Skeletal muscle tissue (tissue), 4 donors: Measurements from ENCODE around the gene NLGN3. TPM values are rescaled to one million over a fixed set of nuclear protein-coding genes. Genes with fewer than 3 reads are reported as not detected.
A peak's percentile ranks its signal among the peaks of the same experiment; 100 is the strongest.
"Not testable (repeated sequence)": the region's sequence is repeated elsewhere in the genome, so short reads cannot be mapped to it uniquely, and the experiment has no call there.

Experiments
- H3K27ac ChIP-seq: one replicate; pipeline ENCODE4 v1.7.0; 2013; ENCODE audit warnings: mild to moderate bottlenecking, low read depth, low read length, inconsistent platforms
- H3K27me3 ChIP-seq, 3 donors: one replicate each; pipeline ENCODE4 v1.7.0; 2013; ENCODE audit warnings: low read length in 3 of 3; ENCODE audit not compliant: control insufficient read depth in 3 of 3, insufficient read depth in 3 of 3
- H3K36me3 ChIP-seq, 3 donors: one replicate each; pipeline ENCODE4 v1.7.0; 2013; ENCODE audit warnings: low read length in 3 of 3; ENCODE audit not compliant: control insufficient read depth in 3 of 3, insufficient read depth in 3 of 3
- H3K4me1 ChIP-seq, 3 donors: one replicate each; pipeline ENCODE4 v1.7.0; 2013; ENCODE audit warnings: low read length in 3 of 3, mild to moderate bottlenecking in 3 of 3; ENCODE audit not compliant: control insufficient read depth in 3 of 3, insufficient read depth in 3 of 3
- H3K4me3 ChIP-seq, 3 donors: one replicate each; pipeline ENCODE4 v1.7.0; 2013; ENCODE audit warnings: low read length in 3 of 3
- H3K9ac ChIP-seq, 3 donors: one replicate each; pipeline ENCODE4 v1.7.0; 2013; ENCODE audit warnings: low read length in 3 of 3, mild to moderate bottlenecking in 3 of 3, moderate library complexity in 2 of 3, low read depth in 1 of 3
- H3K9me3 ChIP-seq, 3 donors: one replicate each; pipeline ENCODE4 v1.7.0; 2013; ENCODE audit warnings: low read length in 3 of 3; ENCODE audit not compliant: control insufficient read depth in 3 of 3
- total RNA-seq: library from RNA; depleted of rRNA; stranded (reverse); fragments of >200 nt; gene quantifications from one replicate; pipeline ENCODE4 v1.2.3, GENCODE V29; 2014
- donor health status: Osteomylitis.

The NLGN3 gene
- total RNA-seq, 1 donor from 2014 or later, result 1.0 TPM

DNA sequence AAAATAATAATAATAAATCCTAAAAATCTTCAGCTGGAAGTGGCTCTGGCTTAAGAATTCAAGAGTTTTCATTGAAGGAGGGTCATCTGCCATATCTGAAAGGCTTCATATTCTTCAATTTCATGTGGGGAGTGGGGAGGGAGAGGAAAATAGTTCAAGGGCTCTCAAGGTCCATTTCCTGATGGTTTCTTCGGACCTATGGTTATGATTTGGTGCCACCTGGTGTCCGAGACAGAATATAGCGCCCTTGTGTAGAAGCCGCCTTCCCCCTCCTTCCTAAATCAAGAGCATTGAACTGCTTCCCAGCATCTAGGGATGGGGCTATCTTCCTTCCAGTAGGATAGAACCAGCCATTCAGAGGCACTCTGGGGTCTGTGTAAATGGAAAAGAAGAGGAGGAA is 34.3 kb downstream of the NLGN3 start:
- Histone ChIP-seq H3K36me3 (no peaks in the 10 kb centered on the region), H3K27ac (no peak overlapping the region), H3K9me3 (no peaks in the 10 kb centered on the region), H3K9ac (no peak overlapping the region), H3K4me3 (no peak overlapping the region), H3K4me1 (peaks cover 0 to 6% (median 5%) of the 10 kb centered on the region in 3 donors), H3K27me3 (no peaks in the 10 kb centered on the region)

DNA sequence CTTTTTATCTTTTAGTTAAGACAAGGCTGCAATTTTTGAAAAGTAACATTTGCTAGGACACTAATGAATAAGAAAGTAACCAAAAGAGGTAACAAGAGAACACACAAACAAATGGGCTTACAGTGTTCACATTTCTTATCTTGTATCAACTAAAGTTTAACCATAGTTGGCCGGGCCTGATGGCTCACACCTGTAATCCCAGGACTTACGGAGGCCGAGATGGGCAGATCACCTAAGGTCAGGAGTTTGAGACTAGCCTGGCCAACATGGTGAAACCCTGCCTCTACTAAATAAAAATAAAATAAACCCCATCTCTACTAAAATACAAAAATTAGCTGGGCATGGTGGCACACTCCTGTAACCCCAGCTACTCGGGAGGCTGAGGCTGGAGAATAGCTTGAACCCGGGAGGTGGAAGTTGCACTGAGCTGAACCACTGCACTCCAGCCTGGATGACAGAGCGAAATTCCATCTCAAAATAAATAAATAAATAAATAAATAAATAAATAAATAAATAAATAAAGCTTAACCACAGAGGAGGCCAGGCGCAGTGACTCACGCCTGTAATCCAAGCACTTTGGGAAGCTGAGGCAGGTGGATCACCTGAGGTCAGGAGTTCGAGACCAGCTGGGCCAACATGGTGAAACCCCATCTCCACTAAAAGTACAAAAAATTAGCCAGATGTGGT is 36.1 kb downstream of the NLGN3 start:
- not testable (repeated sequence) for H3K27me3 ChIP-seq, H3K4me3 ChIP-seq, H3K4me1 ChIP-seq, H3K9ac ChIP-seq, H3K9me3 ChIP-seq, H3K36me3 ChIP-seq
- H3K27ac ChIP-seq, result peak overlapping the region; percentile 95

DNA sequence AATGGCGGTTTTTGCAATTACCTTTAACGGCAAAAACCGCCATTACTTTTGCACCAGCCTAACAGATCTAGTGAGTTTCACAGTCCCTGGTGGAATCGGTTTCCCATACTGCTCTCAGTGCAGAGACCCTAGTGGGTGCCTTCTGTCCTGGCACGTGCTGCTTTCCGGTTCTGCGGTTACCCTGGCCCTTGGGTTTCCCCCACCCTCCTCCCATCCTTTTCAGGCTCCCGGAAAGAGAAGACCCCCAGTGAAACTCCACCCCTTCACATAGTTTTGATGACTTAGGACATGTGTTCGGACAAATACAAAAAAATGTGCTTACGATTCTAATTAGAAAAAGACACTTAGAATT is 36.9 kb downstream of the NLGN3 start:
- Histone ChIP-seq H3K27me3 (no peaks in the 10 kb centered on the region), H3K9ac (peak overlapping the region; percentile 81 to 82 (median 82)), H3K36me3 (no peaks in the 10 kb centered on the region), H3K4me3 (peak overlapping the region; percentile 64 to 81 (median 80)), H3K4me1 (peaks cover 0 to 6% (median 5%) of the 10 kb centered on the region in 3 donors), H3K9me3 (no peaks in the 10 kb centered on the region), H3K27ac (peak overlapping the region; percentile 95)

DNA sequence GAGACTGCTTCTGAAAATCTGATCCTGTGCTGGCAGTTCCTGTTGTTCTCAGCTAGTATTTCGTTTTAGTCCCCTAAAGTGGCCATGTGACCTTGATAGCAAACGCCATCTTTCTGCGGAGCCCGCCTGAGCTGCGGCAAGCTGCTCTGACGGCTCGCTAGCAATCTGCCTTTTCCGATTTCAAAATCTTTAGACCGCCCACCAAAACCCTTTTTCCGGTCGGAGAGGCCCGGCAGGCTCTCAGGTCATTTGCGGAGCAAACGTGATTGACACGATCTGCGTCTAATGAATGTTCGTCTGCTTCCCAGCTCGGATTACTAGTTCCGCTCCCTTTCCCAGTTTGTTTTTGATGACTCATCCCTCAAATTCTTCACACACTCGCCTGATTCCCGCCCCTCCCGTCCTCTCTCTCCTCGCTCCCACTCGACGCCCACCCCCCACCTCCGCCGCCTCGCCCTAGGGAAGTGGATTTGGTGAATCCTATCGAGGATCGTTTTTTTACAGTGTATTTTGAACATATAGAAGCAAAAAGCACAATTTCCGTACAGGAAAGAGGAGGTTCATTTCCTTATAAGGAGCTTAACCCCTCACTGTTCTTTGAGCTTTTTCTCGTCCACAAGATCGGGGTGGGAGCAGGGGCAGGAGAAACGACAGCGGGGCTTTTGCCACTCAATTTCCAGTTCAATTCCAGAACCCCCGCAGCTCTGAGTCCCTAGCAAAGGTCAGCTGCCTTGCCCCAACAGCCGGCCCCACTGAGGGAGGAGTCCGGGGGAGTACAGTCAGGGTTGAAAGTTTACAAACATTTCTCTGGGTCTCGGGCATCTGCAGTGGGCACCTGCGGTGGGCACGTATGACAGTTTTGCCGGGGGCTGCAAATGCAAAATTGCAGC is 37.5 kb downstream of the NLGN3 start:
- Histone ChIP-seq H3K9ac (peak overlapping the region; percentile 81 to 82 (median 82)), H3K4me1 (peaks cover 0 to 6% (median 5%) of the 10 kb centered on the region in 3 donors), H3K27ac (peak overlapping the region; percentile 95), H3K27me3 (no peaks in the 10 kb centered on the region), H3K4me3 (peak overlapping the region; percentile 64 to 81 (median 80)), H3K9me3 (no peaks in the 10 kb centered on the region), H3K36me3 (no peaks in the 10 kb centered on the region)

DNA sequence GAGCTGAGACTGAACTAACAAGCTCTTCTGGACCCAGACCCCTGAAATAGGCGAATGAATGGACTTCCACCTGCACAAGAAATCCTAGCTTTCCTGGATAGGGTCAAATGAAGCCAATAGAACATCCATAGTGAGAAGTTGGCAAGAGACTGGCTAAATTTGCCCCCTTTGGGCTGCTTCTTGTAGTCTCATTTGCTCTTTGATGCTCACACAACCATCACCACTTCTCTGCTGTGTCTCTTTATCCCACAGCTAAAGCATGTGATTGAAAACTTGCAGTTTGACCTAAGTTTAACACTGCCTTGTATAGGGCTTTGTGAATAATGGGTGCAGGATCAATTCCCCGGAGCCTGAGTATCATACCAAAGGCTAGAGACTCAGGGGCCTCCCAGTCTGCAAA is 38.2 kb downstream of the NLGN3 start:
- Histone ChIP-seq H3K27me3 (no peaks in the 10 kb centered on the region), H3K27ac (peak overlapping the region; percentile 95), H3K9me3 (no peaks in the 10 kb centered on the region), H3K4me3 (peak overlapping the region; percentile 46 to 81 (median 62)), H3K9ac (no peak overlapping the region), H3K4me1 (peaks cover 0 to 6% (median 5%) of the 10 kb centered on the region in 3 donors), H3K36me3 (no peaks in the 10 kb centered on the region)

DNA sequence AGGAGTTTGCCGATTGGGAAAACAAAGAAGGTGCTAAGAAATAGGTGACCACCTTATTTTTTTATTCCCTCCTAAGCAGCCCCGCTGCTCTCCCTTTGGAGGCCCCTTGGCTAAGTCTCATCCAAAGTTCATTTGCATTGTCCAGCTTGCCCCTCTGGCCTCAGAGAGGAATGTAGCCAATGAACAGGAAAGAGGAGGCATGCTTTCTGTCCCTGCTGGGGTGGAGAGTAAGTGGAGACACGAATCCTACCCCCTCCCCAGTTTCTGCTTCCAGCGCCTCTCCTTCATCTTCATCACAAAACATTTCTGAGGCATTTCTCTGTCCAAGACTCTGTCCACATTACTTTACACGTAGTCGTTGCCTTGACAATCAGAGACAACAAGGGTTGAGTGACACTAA is 38.7 kb downstream of the NLGN3 start:
- Histone ChIP-seq H3K36me3 (no peaks in the 10 kb centered on the region), H3K4me3 (no peak overlapping the region), H3K9ac (no peak overlapping the region), H3K27me3 (no peaks in the 10 kb centered on the region), H3K9me3 (no peaks in the 10 kb centered on the region), H3K4me1 (peaks cover 0 to 6% (median 5%) of the 10 kb centered on the region in 3 donors), H3K27ac (no peak overlapping the region)

DNA sequence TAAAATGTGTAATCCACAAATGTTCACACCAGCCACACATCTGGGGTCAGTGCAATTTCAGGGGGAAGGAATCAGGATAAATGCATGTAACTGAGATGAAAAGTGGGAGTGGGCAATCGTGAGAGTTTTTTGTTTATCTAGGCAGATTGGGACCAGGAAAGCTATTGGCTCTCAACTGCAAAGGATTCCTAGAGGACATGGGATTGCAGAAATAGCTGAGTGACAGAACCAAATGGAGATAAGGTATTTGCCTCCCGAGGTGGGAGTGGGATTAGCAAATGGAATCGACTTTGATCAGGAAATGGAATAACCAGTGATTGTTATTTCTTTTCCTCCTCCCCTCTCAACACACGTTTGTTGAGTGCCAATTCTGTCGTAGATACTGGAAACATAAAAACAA is 39.5 kb downstream of the NLGN3 start:
- Histone ChIP-seq H3K4me3 (no peak overlapping the region), H3K9ac (no peak overlapping the region), H3K36me3 (no peaks in the 10 kb centered on the region), H3K27ac (no peak overlapping the region), H3K9me3 (no peaks in the 10 kb centered on the region), H3K27me3 (no peaks in the 10 kb centered on the region), H3K4me1 (peaks cover 0 to 6% (median 5%) of the 10 kb centered on the region in 3 donors)

DNA sequence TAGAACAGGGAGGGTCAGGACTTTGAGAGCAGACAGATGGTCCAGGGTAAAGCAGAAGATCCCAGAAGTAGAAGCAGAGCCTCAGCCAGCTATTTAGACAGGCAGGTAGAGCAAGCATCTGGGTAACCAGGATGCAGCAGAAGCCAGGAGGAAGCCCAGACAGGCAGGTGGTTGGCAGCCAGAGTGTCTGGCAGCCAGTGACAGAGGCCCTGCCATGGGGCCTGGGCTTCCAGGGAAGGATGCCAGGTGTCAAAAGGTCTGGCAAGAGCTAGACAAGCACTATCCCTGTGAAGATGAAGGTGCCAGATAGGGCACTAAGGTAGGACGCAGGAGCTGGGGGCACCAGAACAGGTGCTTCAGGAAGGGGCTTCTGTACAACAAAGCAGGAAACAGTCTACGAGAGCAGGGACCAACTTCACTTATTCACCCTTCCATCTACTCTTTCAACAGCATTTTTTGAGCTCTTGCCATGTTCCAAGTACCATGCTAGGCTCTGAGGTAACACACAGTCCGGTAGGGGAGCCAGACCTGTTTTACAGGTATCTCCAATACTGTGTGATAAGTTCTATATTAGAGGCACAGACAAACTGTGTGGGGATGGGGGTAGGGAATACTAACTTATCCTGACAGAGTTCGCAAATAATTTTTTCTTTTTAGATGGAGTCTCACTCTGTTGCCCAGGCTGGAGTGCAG is 40.3 kb downstream of the NLGN3 start:
- Histone ChIP-seq H3K9me3 (no peaks in the 10 kb centered on the region), H3K4me3 (no peak overlapping the region), H3K4me1 (peaks cover 0 to 6% (median 5%) of the 10 kb centered on the region in 3 donors), H3K36me3 (no peaks in the 10 kb centered on the region), H3K27ac (no peak overlapping the region), H3K9ac (no peak overlapping the region), H3K27me3 (no peaks in the 10 kb centered on the region)

DNA sequence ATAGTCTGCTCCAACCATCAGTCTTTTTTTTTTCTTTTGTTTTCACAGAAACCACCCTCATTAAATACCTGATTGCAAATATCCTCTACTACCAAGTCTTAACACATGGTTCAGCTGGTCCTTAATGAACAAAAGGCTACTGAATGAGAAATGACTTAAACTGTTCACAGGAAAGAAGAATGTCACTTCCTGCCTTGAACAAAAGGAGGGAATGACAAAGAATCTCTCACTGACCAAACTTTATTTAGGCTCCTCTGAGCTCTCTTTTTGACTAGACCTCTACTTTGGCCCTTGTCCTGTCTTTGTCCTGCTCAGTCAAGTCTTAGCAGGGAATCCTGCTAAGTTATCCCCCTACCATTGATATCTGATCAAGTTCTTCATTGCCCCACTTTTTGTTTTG is 46.6 kb downstream of the NLGN3 start:
- Histone ChIP-seq H3K4me1 (no peaks in the 10 kb centered on the region), H3K27ac (no peak overlapping the region), H3K9me3 (no peaks in the 10 kb centered on the region), H3K4me3 (no peak overlapping the region), H3K9ac (no peak overlapping the region), H3K36me3 (no peaks in the 10 kb centered on the region), H3K27me3 (no peaks in the 10 kb centered on the region)
